Measurements from ENCODE around the gene SH3PXD2B.
A peak's percentile ranks its signal among the peaks of the same experiment; 100 is the strongest.
"Not testable (repeated sequence)": the region's sequence is repeated elsewhere in the genome, so short reads cannot be mapped to it uniquely, and the experiment has no call there.

SH3PXD2B gene

DNA sequence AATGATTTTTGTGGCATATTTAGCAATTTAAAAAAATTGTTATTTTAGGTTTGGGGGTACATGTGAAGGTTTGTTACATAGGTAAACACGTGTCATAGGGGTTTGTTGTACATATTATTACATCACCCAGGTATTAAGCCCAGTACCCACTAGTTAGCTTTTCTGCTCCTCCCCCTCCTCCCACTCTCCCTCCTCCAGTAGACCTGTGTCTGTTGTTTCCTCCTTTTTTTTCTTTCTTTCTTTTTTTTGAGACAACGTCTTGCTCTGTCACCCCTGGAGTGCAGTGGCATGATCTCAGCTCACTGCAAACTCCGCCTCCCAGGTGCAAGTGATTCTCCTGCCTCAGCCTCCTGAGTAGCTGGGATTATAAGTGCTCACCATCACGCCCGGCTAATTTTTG lies 162.5 kb downstream of the SH3PXD2B start:
- not testable (repeated sequence) for H4K8ac ChIP-seq (ENCODE audit: low read depth, low read length); H3K4me1 ChIP-seq (ENCODE audit: control insufficient read depth, low read depth, low read length); H3K27ac ChIP-seq (ENCODE audit: low read depth, low read length); H4K5ac ChIP-seq (ENCODE audit: low read length); H3K79me1 ChIP-seq (ENCODE audit: low read length); H3K4me3 ChIP-seq (ENCODE audit: low read length); H2BK5ac ChIP-seq (ENCODE audit: low read length); H3K4me2 ChIP-seq (ENCODE audit: low read length); H2BK15ac ChIP-seq (replicated peaks; ENCODE audit: low read depth); H3K36me3 ChIP-seq (ENCODE audit: control insufficient read depth, insufficient read depth, low read length); H3K79me2 ChIP-seq (ENCODE audit: control insufficient read depth, insufficient read depth, low read length); H3K9ac ChIP-seq (ENCODE audit: low read length); H3K27me3 ChIP-seq (ENCODE audit: insufficient read depth, low read length, poor library complexity); H2BK120ac ChIP-seq (ENCODE audit: low read depth, low read length); H3K56ac ChIP-seq (ENCODE audit: low read length); H3K23ac ChIP-seq (ENCODE audit: low read length); H2AK5ac ChIP-seq (ENCODE audit: low read length); H3K18ac ChIP-seq (ENCODE audit: low read length); DNase-seq; H3K4ac ChIP-seq (ENCODE audit: low read depth, low read length)
- no CpG with 5 or more reads among the region's 5 CpGs for WGBS (ENCODE audit: extremely low coverage, insufficient coverage, low lambda C conversion rate)

DNA sequence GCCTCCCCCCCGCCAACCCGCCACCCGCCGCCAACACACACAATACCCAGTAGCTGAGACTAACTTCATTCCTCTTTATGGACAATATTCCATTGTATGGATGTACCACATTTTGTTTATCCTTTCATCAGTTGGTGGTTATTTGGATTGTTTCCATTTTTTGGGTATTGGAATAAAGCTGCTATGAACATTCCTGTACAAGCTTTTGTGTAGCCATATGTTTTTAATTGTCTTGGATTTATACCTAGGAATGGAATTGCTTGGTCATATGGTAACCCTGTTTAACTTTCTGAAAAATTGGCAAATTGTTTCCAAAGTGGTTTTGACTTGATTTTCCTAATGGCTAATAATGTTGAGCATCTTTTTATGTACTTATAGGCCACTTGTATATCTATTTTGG lies 165.9 kb downstream of the SH3PXD2B start:
- no peak overlapping the region for H3K56ac ChIP-seq (ENCODE audit: low read length)
- no peak overlapping the region for H3K4me2 ChIP-seq (ENCODE audit: low read length)
- no peak overlapping the region for H3K18ac ChIP-seq (ENCODE audit: low read length)
- H3K27ac ChIP-seq (ENCODE audit: low read depth, low read length) = no peak overlapping the region
- no peaks in the 10 kb centered on the region for H3K79me1 ChIP-seq (ENCODE audit: low read length)
- no peak overlapping the region for H4K5ac ChIP-seq (ENCODE audit: low read length)
- no peaks in the 10 kb centered on the region for H3K79me2 ChIP-seq (ENCODE audit: control insufficient read depth, insufficient read depth, low read length)
- no peak overlapping the region for H4K8ac ChIP-seq (ENCODE audit: low read depth, low read length)
- H2BK120ac ChIP-seq (ENCODE audit: low read depth, low read length) = no peak overlapping the region
- no CpG with 5 or more reads among the region's 4 CpGs for WGBS (ENCODE audit: extremely low coverage, insufficient coverage, low lambda C conversion rate)
- no peaks in the 10 kb centered on the region for H3K27me3 ChIP-seq (ENCODE audit: insufficient read depth, low read length, poor library complexity)
- no peak overlapping the region for H2BK5ac ChIP-seq (ENCODE audit: low read length)
- H3K4ac ChIP-seq (ENCODE audit: low read depth, low read length) = no peak overlapping the region
- no peak overlapping the region for H2BK15ac ChIP-seq (replicated peaks; ENCODE audit: low read depth)
- no peaks in the 10 kb centered on the region for H3K4me1 ChIP-seq (ENCODE audit: control insufficient read depth, low read depth, low read length)
- no peak overlapping the region for H3K23ac ChIP-seq (ENCODE audit: low read length)
- no peak for DNase-seq
- no peak overlapping the region for H3K9ac ChIP-seq (ENCODE audit: low read length)
- no peak overlapping the region for H2AK5ac ChIP-seq (ENCODE audit: low read length)
- no peak overlapping the region for H3K4me3 ChIP-seq (ENCODE audit: low read length)
- no peaks in the 10 kb centered on the region for H3K36me3 ChIP-seq (ENCODE audit: control insufficient read depth, insufficient read depth, low read length)

DNA sequence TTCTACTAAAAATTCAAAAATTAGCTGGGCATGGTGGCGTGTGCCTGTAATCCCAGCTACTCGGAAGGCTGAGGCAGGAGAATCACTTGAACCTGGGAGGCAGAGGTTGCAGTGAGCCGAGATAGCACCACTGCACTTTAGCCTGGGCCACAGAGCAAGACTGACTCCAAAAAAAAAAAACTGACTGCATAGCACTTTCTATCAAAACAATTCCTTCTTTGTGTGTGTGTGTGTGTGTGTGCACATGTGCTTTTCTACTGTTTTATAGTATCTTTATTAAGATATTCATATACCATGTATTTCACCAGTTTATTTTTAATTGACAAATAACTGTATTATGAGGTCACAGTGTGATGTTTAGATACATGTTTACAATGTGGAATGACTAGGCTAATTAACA lies 167.2 kb downstream of the SH3PXD2B start:
- H3K36me3 ChIP-seq (ENCODE audit: control insufficient read depth, insufficient read depth, low read length); H3K79me1 ChIP-seq (ENCODE audit: low read length); H4K8ac ChIP-seq (ENCODE audit: low read depth, low read length); DNase-seq; H3K56ac ChIP-seq (ENCODE audit: low read length); H2BK15ac ChIP-seq (replicated peaks; ENCODE audit: low read depth); H3K79me2 ChIP-seq (ENCODE audit: control insufficient read depth, insufficient read depth, low read length); H2BK120ac ChIP-seq (ENCODE audit: low read depth, low read length); H3K27me3 ChIP-seq (ENCODE audit: insufficient read depth, low read length, poor library complexity); H3K4me2 ChIP-seq (ENCODE audit: low read length); H3K9ac ChIP-seq (ENCODE audit: low read length); H3K4me1 ChIP-seq (ENCODE audit: control insufficient read depth, low read depth, low read length); H2BK5ac ChIP-seq (ENCODE audit: low read length); H3K4ac ChIP-seq (ENCODE audit: low read depth, low read length); H3K23ac ChIP-seq (ENCODE audit: low read length); H3K4me3 ChIP-seq (ENCODE audit: low read length); H3K27ac ChIP-seq (ENCODE audit: low read depth, low read length); H3K18ac ChIP-seq (ENCODE audit: low read length); H4K5ac ChIP-seq (ENCODE audit: low read length); H2AK5ac ChIP-seq (ENCODE audit: low read length): not testable (repeated sequence)
- no CpG with 5 or more reads among the region's 3 CpGs for WGBS (ENCODE audit: extremely low coverage, insufficient coverage, low lambda C conversion rate)

DNA sequence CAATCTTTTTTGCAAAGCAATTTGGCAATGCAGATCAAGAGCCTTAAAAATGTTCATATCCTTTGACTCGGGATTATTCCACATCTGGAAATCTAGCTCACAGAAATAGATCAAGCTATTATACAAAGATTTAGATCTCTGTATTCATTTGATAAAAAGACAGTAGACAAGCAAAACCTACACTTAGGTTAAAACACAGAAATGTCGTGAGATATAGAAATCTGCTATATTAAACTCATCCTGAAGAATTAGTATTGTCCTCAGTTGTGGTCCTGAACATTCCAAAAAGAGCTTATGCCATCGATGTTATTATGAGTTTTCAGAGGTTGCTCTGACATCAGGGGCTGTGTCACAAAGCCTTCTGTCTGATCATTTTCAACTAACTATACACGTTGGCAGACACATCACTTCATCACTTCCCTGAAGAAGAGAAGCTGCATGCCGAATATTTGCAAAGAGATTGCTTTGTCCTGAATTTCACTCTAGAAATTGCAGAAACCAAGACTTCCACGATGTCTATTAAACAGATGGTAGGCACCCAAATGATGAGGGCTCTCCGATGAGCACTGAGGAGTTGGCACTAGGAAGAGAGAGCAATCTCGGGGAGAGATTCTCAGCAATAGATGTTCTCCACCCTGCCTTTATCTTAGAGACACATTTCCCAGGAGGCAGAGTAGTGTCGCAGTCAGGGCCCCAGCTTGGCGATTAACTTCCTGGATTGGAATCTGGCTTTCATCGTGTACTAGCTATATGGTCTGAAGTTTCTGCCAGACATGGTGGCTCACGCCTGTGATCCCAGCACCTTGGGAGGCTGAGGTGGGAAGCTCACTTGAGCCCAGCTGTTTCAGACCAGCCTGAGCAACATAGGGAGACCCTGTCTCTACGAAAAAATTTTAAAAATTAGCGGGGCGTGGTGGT lies 168.8 kb downstream of the SH3PXD2B start:
- Histone ChIP-seq H3K27ac (ENCODE audit: low read depth, low read length) (no peak overlapping the region), H3K4me2 (ENCODE audit: low read length) (no peak overlapping the region), H3K79me1 (ENCODE audit: low read length) (no peaks in the 10 kb centered on the region), H2BK5ac (ENCODE audit: low read length) (no peak overlapping the region), H3K4me1 (ENCODE audit: control insufficient read depth, low read depth, low read length) (no peaks in the 10 kb centered on the region), H3K79me2 (ENCODE audit: control insufficient read depth, insufficient read depth, low read length) (peaks cover 22% of the 10 kb centered on the region), H2AK5ac (ENCODE audit: low read length) (no peak overlapping the region), H3K9ac (ENCODE audit: low read length) (no peak overlapping the region), H3K4ac (ENCODE audit: low read depth, low read length) (no peak overlapping the region), H2BK120ac (ENCODE audit: low read depth, low read length) (no peak overlapping the region), H3K23ac (ENCODE audit: low read length) (no peak overlapping the region), H3K27me3 (ENCODE audit: insufficient read depth, low read length, poor library complexity) (no peaks in the 10 kb centered on the region), H4K8ac (ENCODE audit: low read depth, low read length) (no peak overlapping the region), H3K36me3 (ENCODE audit: control insufficient read depth, insufficient read depth, low read length) (no peaks in the 10 kb centered on the region), H3K18ac (ENCODE audit: low read length) (no peak overlapping the region), H4K5ac (ENCODE audit: low read length) (no peak overlapping the region), H3K4me3 (ENCODE audit: low read length) (no peak overlapping the region), H2BK15ac (replicated peaks; ENCODE audit: low read depth) (no peak overlapping the region), H3K56ac (ENCODE audit: low read length) (no peak overlapping the region)
- no CpG with 5 or more reads among the region's 15 CpGs for WGBS (ENCODE audit: extremely low coverage, insufficient coverage, low lambda C conversion rate)
- peak; percentile 60 for DNase-seq

DNA sequence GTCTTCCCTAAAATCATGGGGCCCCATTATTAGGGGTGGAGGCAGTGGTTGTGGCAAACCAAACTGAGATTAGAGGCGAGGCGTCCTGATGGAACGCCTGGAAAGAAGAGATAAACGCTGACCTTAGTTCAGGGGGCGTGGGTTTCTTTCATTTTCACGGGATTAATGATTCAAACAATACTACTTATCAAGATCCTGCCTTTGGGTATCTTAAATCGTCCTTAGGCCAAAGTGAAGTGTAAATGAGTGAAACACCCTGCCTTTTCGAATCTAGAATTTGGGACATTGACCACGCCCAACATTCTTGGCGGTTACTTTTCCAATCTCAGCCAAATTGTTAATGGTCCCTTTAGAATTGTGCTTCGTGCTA lies 169.7 kb downstream of the SH3PXD2B start:
- Histone ChIP-seq H3K4ac (ENCODE audit: low read depth, low read length) (peak overlapping the region; percentile 82), H4K5ac (ENCODE audit: low read length) (no peak overlapping the region), H2BK120ac (ENCODE audit: low read depth, low read length) (no peak overlapping the region), H3K27me3 (ENCODE audit: insufficient read depth, low read length, poor library complexity) (no peaks in the 10 kb centered on the region), H3K4me2 (ENCODE audit: low read length) (peak overlapping the region; percentile 73), H3K36me3 (ENCODE audit: control insufficient read depth, insufficient read depth, low read length) (no peaks in the 10 kb centered on the region), H3K4me1 (ENCODE audit: control insufficient read depth, low read depth, low read length) (no peaks in the 10 kb centered on the region), H3K79me2 (ENCODE audit: control insufficient read depth, insufficient read depth, low read length) (peaks cover 31% of the 10 kb centered on the region), H3K23ac (ENCODE audit: low read length) (peak overlapping the region; percentile 66), H2BK5ac (ENCODE audit: low read length) (peak overlapping the region; percentile 80), H2BK15ac (replicated peaks; ENCODE audit: low read depth) (no peak overlapping the region), H3K79me1 (ENCODE audit: low read length) (no peaks in the 10 kb centered on the region), H3K9ac (ENCODE audit: low read length) (peak overlapping the region; percentile 84), H3K4me3 (ENCODE audit: low read length) (peak overlapping the region; percentile 73), H3K18ac (ENCODE audit: low read length) (peak overlapping the region; percentile 75), H3K27ac (ENCODE audit: low read depth, low read length) (peak overlapping the region; percentile 78), H2AK5ac (ENCODE audit: low read length) (no peak overlapping the region), H4K8ac (ENCODE audit: low read depth, low read length) (peak overlapping the region; percentile 7), H3K56ac (ENCODE audit: low read length) (peak overlapping the region; percentile 93)
- peak; percentile 65 for DNase-seq
- WGBS (ENCODE audit: extremely low coverage, insufficient coverage, low lambda C conversion rate) = no CpG with 5 or more reads among the region's 11 CpGs
